HepG2 (cell line): Measurements from ENCODE around the gene VEZF1. TPM values are rescaled to one million over a fixed set of nuclear protein-coding genes. Genes with fewer than 3 reads are reported as not detected.
A peak's percentile ranks its signal among the peaks of the same experiment; 100 is the strongest.

Experiments
- CENPBD1 ChIP-seq: sonication (generic); formaldehyde crosslinking; IDR thresholded peaks from 2 replicates; pipeline ENCODE4 v1.8.0; 2022; ENCODE audit warnings: missing genetic modification reagents, low read depth, mild to moderate bottlenecking, borderline replicate concordance
- EEA1 ChIP-seq: sonication (generic); formaldehyde crosslinking; IDR thresholded peaks from 2 replicates; pipeline ENCODE4 v1.5.1; 2020; ENCODE audit warnings: mild to moderate bottlenecking, missing genetic modification reagents, borderline replicate concordance
- FOXP4 ChIP-seq: sonication (generic); formaldehyde crosslinking; IDR thresholded peaks from 2 replicates; pipeline ENCODE4 v1.4.0; 2020; ENCODE audit warnings: missing genetic modification reagents
- HOXA9 ChIP-seq: sonication (generic); formaldehyde crosslinking; IDR thresholded peaks from 2 replicates; pipeline ENCODE4 v1.8.1; 2022; ENCODE audit warnings: missing genetic modification reagents, mild to moderate bottlenecking, moderate library complexity, borderline replicate concordance
- JUNB ChIP-seq: sonication (generic); formaldehyde crosslinking; IDR thresholded peaks from 2 replicates; pipeline ENCODE4 v1.8.0; 2022; ENCODE audit warnings: missing genetic modification reagents, mild to moderate bottlenecking, borderline replicate concordance
- KLF11 ChIP-seq: IDR thresholded peaks from 2 replicates; pipeline ENCODE4 v1.6.1; 2016; ENCODE audit warnings: missing compliant biosample characterization
- MAF1 ChIP-seq: sonication (generic); formaldehyde crosslinking; IDR thresholded peaks from 2 replicates; pipeline ENCODE4 v1.5.0; 2020; ENCODE audit warnings: missing genetic modification reagents, borderline replicate concordance
- PAF1 ChIP-seq: IDR thresholded peaks from 2 replicates; pipeline ENCODE4 v1.6.1; 2016; ENCODE audit warnings: missing genetic modification reagents, missing compliant biosample characterization
- PHF20 ChIP-seq: sonication (generic); formaldehyde crosslinking; IDR thresholded peaks from 2 replicates; pipeline ENCODE4 v1.5.0; 2020; ENCODE audit warnings: mild to moderate bottlenecking, missing genetic modification reagents
- PPARG ChIP-seq: conservative IDR thresholded peaks from 2 replicates; pipeline ENCODE4 v1.6.1; 2016; ENCODE audit warnings: missing biosample characterization, missing genetic modification reagents
- RAD21 ChIP-seq: fragments of 450-650 bp; formaldehyde crosslinking; IDR thresholded peaks from 2 replicates; pipeline ENCODE4 v1.5.0; 2020; ENCODE audit warnings: mild to moderate bottlenecking
- RCOR2 ChIP-seq: IDR thresholded peaks from 2 replicates; pipeline ENCODE4 v1.6.1; 2016; ENCODE audit warnings: missing biosample characterization, missing genetic modification reagents
- SMARCC2 ChIP-seq: fragments of 450-650 bp; IDR thresholded peaks from 2 replicates; pipeline ENCODE4 v1.6.1; 2017; ENCODE audit warnings: antibody characterized with exemption, mild to moderate bottlenecking
- SMC3 ChIP-seq: IDR thresholded peaks from 2 replicates; pipeline ENCODE4 v1.6.1; 2011; ENCODE audit warnings: low read length, improper control_type of control experiment
- TOPORS ChIP-seq: sonication (generic); formaldehyde crosslinking; IDR thresholded peaks from 2 replicates; pipeline ENCODE4 v1.8.0; 2023; ENCODE audit warnings: mild to moderate bottlenecking, missing genetic modification reagents
- ZFP36L1 ChIP-seq: sonication (generic); formaldehyde crosslinking; IDR thresholded peaks from 2 replicates; pipeline ENCODE4 v1.8.0; 2022; ENCODE audit warnings: mild to moderate bottlenecking, missing genetic modification reagents, moderate library complexity
- ZFY ChIP-seq: sonication (generic); formaldehyde crosslinking; IDR thresholded peaks from 2 replicates; pipeline ENCODE4 v1.4.0; 2020; ENCODE audit warnings: missing genetic modification reagents
- ZNF326 ChIP-seq: sonication (generic); formaldehyde crosslinking; IDR thresholded peaks from 2 replicates; pipeline ENCODE4 v1.4.0; 2020; ENCODE audit warnings: missing genetic modification reagents, borderline replicate concordance
- ZNF329 ChIP-seq: sonication (generic); formaldehyde crosslinking; IDR thresholded peaks from 2 replicates; pipeline ENCODE4 v1.9.0; 2021; ENCODE audit warnings: low read depth, mild to moderate bottlenecking, missing genetic modification reagents
- polyA plus RNA-seq, 8 experiments: library from polyadenylated mRNA; depleted of rRNA in 3 of 8; stranded (reverse) in 7 of 8; unstranded in 1 of 8; fragments of >200 nt; fragmentation: Illumina TruSeq in 4 of 8; extraction: Trizol in 4 of 8; gene quantifications; 2 replicates each; pipeline versions ENCODE4 v1.2.1 to v1.2.3, GENCODE V29; 2011 to 2016; ENCODE audit warnings: low read depth in 4 of 8, missing spikeins in 1 of 8, mixed read lengths in 1 of 8; ENCODE audit not compliant: insufficient read depth in 1 of 8
- total RNA-seq, 5 experiments: library from RNA; depleted of rRNA; stranded (reverse); fragments of >200 nt; fragmentation: Illumina TruSeq; extraction: Trizol; gene quantifications; 2 replicates each; pipeline ENCODE4 v1.2.3, GENCODE V29; 2016; ENCODE audit warnings: low read depth in 1 of 5
- TF ChIP-seq, protein P1 (sequence below): IDR thresholded peaks from 2 replicates; pipeline ENCODE4 v1.6.1; 2012; ENCODE audit warnings: low read depth, low read length, improper control_type of control experiment
- TF ChIP-seq, protein P2 (sequence below): sonication (generic); formaldehyde crosslinking; IDR thresholded peaks from 2 replicates; pipeline ENCODE4 v1.4.0; 2020; ENCODE audit warnings: missing genetic modification reagents

VEZF1 gene
- total and polyA plus RNA-seq, 2 of the 13 experiments (the other 11 are each of a cell fraction or from before 2014, with no cell fraction given): 45.9 to 49.7 TPM

GRCh38 chr17:57988301-57989250 lies 522 bp upstream of the VEZF1 start (continued):
- 0 out of 2 replicates have a peak, but pooled peaks have one; percentile 43 for TF ChIP-seq EEA1 (CRISPR knock-in tag)
- TF ChIP-seq FOXP4 (CRISPR knock-in tag): no peak
- 0 out of 2 replicates have a peak, but pooled peaks have one; percentile 43 for TF ChIP-seq ZNF329 (CRISPR knock-in tag)
- TF ChIP-seq PPARG (CRISPR knock-in tag): 0 out of 2 replicates have a peak, but pooled peaks have one; percentile 7
- no peak for TF ChIP-seq ZFP36L1 (CRISPR knock-in tag)
- no peak for TF ChIP-seq JUNB (CRISPR knock-in tag)
- TF ChIP-seq TOPORS (CRISPR knock-in tag): peak; percentile 71; the same call in 1 of the 2 replicates
- TF ChIP-seq, protein P1, sequence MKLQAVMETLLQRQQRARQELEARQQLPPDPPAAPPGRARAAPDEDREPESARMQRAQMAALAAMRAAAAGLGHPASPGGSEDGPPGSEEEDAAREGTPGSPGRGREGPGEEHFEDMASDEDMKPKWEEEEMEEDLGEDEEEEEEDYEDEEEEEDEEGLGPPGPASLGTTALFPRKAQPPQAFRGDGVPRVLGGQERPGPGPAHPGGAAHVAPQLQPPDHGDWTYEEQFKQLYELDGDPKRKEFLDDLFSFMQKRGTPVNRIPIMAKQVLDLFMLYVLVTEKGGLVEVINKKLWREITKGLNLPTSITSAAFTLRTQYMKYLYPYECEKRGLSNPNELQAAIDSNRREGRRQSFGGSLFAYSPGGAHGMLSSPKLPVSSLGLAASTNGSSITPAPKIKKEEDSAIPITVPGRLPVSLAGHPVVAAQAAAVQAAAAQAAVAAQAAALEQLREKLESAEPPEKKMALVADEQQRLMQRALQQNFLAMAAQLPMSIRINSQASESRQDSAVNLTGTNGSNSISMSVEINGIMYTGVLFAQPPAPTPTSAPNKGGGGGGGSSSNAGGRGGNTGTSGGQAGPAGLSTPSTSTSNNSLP: no peak
- TF ChIP-seq RAD21 (CRISPR knock-in tag): peak; percentile 35; the same call in 1 of the 2 replicates
- no peak; the same call in 1 of the 2 replicates for TF ChIP-seq SMC3
- no peak for TF ChIP-seq RCOR2 (CRISPR knock-in tag)
- no peak for TF ChIP-seq ZFY (CRISPR knock-in tag)
- TF ChIP-seq CENPBD1 (CRISPR knock-in tag): no peak
- peak; percentile 97; the same call in 1 of the 2 replicates for TF ChIP-seq PAF1 (CRISPR knock-in tag)
- TF ChIP-seq, protein P2, sequence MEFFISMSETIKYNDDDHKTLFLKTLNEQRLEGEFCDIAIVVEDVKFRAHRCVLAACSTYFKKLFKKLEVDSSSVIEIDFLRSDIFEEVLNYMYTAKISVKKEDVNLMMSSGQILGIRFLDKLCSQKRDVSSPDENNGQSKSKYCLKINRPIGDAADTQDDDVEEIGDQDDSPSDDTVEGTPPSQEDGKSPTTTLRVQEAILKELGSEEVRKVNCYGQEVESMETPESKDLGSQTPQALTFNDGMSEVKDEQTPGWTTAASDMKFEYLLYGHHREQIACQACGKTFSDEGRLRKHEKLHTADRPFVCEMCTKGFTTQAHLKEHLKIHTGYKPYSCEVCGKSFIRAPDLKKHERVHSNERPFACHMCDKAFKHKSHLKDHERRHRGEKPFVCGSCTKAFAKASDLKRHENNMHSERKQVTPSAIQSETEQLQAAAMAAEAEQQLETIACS: peak; percentile 33; the same call in 1 of the 2 replicates
- TF ChIP-seq KLF11 (CRISPR knock-in tag): no peak
- TF ChIP-seq SMARCC2: no peak
- no peak for TF ChIP-seq ZNF326 (CRISPR knock-in tag)
- no peak for TF ChIP-seq PHF20 (CRISPR knock-in tag)
- TF ChIP-seq HOXA9: no peak
- TF ChIP-seq MAF1: no peak
